Panc1 (cell line): Measurements from ENCODE around the gene LAMP1. TPM values are rescaled to one million over a fixed set of nuclear protein-coding genes. Genes with fewer than 3 reads are reported as not detected.

Source experiments
- ATAC-seq: fragments of 200-7000 bp; cut with Tn5 transposase; 2 replicates; pipeline ENCODE4 v1.9.1; 2020; ENCODE audit warnings: mild to moderate bottlenecking, moderate library complexity
- BruUV-seq: library from RNA; stranded (reverse); fragments of 400-500 nt; replicated peaks from 2 replicates; lab custom pipeline; 2021; lab: Mats Ljungman, UMichigan
- CTCF ChIA-PET: fragments of 300-600 bp; sonication (Branson Sonifier 250); formaldehyde crosslinking; loops from one replicate; lab custom pipeline; 2022; ENCODE audit warnings: antibody characterized with exemption; lab: Charles Lee
- POLR2A ChIA-PET: fragments of 300-600 bp; sonication (Branson Sonifier 250); formaldehyde crosslinking; loops from one replicate; lab custom pipeline; 2022; ENCODE audit warnings: antibody characterized with exemption; lab: Charles Lee
- DNase-seq: peaks from one replicate; pipeline ENCODE4 v3.0.0-alpha.2; 2010; ENCODE audit warnings: low read depth, low spot score
- H3K27ac ChIP-seq: 2 replicates; pipeline ENCODE4 v1.5.1; 2011; ENCODE audit warnings: mild to moderate bottlenecking, low read length, inconsistent platforms
- H3K27me3 ChIP-seq: fragments of 200-500 bp; sonication (Bioruptor generic); 2 replicates; pipeline ENCODE4 v1.6.0; 2014; ENCODE audit warnings: low read length, inconsistent platforms; ENCODE audit not compliant: control insufficient read depth, insufficient read depth
- H3K36me3 ChIP-seq: fragments of 200-500 bp; sonication (Bioruptor generic); 2 replicates; pipeline ENCODE4 v1.5.1; 2014; ENCODE audit warnings: inconsistent platforms, mild to moderate bottlenecking, low read length, moderate library complexity; ENCODE audit not compliant: control insufficient read depth, insufficient read depth
- H3K4me1 ChIP-seq: 2 replicates; pipeline ENCODE4 v1.5.1; 2011; ENCODE audit warnings: inconsistent platforms, mild to moderate bottlenecking, low read length, moderate library complexity; ENCODE audit not compliant: control insufficient read depth, insufficient read depth
- H3K4me3 ChIP-seq, 2 experiments: 2 replicates each; pipeline ENCODE4 v1.5.1; 2011 to 2012; ENCODE audit warnings: low read depth in 2 of 2, low read length in 2 of 2, mild to moderate bottlenecking in 2 of 2, inconsistent platforms in 1 of 2, moderate library complexity in 1 of 2
- H3K9me3 ChIP-seq: fragments of 200-500 bp; sonication (Bioruptor generic); 2 replicates; pipeline ENCODE4 v1.5.1; 2014; ENCODE audit warnings: low read depth, mild to moderate bottlenecking, inconsistent platforms, low read length, moderate library complexity; ENCODE audit not compliant: control insufficient read depth, insufficient read depth
- POLR2AphosphoS5 ChIP-seq: IDR thresholded peaks from 2 replicates; pipeline ENCODE4 v1.6.1; 2012; ENCODE audit warnings: mild to moderate bottlenecking, low read depth, low read length, moderate library complexity
- SIN3A ChIP-seq: IDR thresholded peaks from 2 replicates; pipeline ENCODE4 v1.6.1; 2012; ENCODE audit warnings: low read depth, mild to moderate bottlenecking, low read length, moderate library complexity, borderline replicate concordance; ENCODE audit not compliant: insufficient read depth
- TCF7L2 ChIP-seq: IDR thresholded peaks from 2 replicates; pipeline ENCODE4 v1.6.1; 2011; ENCODE audit warnings: mild to moderate bottlenecking, low read depth, low read length, inconsistent platforms
- in situ Hi-C: cut with HindIII; loops from 2 replicates; pipeline ENCODE4 v1.10.0; 2016; ENCODE audit warnings: low sequenced_read_pairs, low pct_unique_long_range_greater_than_20kb
- intact Hi-C: fragments of 100-400 bp; cut with micrococcal nuclease; formaldehyde crosslinking; loops from one replicate; pipeline ENCODE4 v1.10.0; 2022; ENCODE audit not compliant: unreplicated experiment
- total RNA-seq: library from RNA; stranded (reverse); gene quantifications from one replicate; pipeline ENCODE4 v1.2.1, GENCODE V29; 2021; ENCODE audit not compliant: unreplicated experiment
- TF ChIP-seq, protein P1 (sequence below): fragments of 450-650 bp; IDR thresholded peaks from 2 replicates; pipeline ENCODE4 v1.5.1; 2017; ENCODE audit warnings: mild to moderate bottlenecking
- TF ChIP-seq, protein P2 (sequence below), 2 experiments: IDR thresholded peaks; 2 replicates each; pipeline ENCODE4 v1.6.1; 2011 to 2012; ENCODE audit warnings: low read depth in 2 of 2, control low read depth in 1 of 2, low read length in 1 of 2, mild to moderate bottlenecking in 1 of 2, moderate library complexity in 1 of 2; ENCODE audit not compliant: insufficient read depth in 1 of 2

Gene LAMP1
- total RNA-seq, 1 experiment from 2014 or later: 212 TPM

DNA sequence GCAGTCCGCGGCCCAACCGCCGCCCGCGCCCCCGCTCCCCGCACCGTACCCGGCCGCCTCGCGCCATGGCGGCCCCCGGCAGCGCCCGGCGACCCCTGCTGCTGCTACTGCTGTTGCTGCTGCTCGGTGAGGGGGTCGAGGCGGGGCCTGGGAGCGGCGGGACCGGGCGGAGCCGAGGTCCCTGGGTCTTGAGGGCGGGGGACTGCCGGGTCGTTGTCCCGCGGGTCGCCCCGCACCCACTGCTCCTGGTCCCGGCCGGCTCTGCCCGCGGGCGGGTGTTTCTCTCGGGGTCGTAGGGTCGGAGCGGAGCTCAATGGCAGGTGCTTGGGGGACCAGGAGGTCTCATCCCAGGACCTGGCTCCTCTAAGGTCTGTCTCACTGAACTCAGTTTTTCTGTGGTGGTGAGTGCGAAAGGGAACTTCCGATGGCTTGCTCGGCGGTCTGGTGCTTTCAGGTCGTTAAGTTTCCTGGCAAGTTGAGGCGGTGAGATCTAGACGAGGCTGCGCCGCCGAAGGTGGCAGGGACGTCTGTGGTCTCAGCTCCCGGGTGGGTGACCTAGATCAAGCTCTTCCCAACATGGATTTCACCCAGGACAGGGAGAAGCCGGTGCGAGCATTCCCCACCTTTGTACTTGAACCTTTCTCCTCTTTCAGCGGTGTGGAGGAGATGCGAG, 467 bp downstream of the LAMP1 start:
- CTCF ChIA-PET: no interaction called here
- Histone ChIP-seq H3K4me1 (peaks cover 4% of the 10 kb centered on the region), H3K4me3 (peak overlapping the region; percentile 75 to 90), H3K27me3 (no peaks in the 10 kb centered on the region), H3K9me3 (no peaks in the 10 kb centered on the region), H3K36me3 (peaks cover 3% of the 10 kb centered on the region; the same call in 1 of the 2 replicates), H3K27ac (peak overlapping the region; percentile 84)
- POLR2A ChIA-PET: interaction anchor here (0.6 kb wide), 1 partner anchor 146 kb away, joined by 4 read pairs; no protein-coding TSS in a partner anchor
- intact Hi-C loops: no loop called here
- no peak for TF ChIP-seq POLR2AphosphoS5
- in situ Hi-C loops: no loop called here
- DNase-seq: no peak
- ATAC-seq: no peak; the same call in none of the 2 replicates
- no TSS peak for BruUV-seq

DNA sequence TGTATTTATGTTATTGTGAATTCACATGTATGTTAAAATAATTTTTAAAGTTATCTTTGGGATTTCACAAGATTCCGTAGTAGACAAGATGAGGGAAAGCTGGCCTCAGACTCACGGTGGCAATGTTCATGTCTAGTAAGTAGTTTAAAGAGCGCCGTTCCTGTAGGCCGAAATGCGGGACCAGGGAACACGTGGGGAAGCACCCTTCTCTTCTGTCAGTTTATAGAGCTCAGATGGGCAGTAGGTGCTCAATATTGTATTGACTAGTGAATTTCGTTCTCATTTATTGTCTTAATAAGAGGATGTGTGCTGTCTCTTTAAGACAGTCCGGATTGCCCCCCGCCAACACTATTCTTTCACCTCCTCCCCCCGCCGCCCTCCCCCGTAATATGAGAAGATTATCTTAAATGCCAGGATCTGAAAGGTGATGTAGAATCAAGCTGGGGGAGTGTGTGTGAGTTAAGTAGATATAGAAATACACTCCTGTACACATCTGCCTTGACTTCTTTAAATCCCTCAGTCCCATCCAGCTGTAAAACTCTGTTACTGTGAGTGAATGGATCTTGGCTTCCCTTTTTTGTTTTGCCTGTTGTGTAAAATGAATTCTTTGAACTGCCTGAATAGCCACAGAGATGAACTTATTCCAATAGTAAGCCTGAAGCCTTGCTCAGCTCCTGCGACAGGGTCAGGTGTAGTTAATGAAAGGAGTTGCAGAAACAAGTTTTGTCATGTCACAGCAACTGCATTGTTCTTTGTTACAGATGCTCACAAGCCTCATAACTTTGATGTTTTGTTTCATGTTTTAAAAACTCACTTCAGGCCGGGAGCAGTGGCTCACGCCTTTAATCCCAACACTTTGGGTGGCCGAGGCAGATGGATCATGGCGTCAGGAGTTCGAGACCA, 1.3 kb downstream of the LAMP1 start:
- peaks cover 4% of the 10 kb centered on the region for H3K4me1 ChIP-seq
- in situ Hi-C loops (no loop called here), intact Hi-C loops (no loop called here)
- BruUV-seq: TSS peak; percentile 89
- H3K9me3 ChIP-seq: no peaks in the 10 kb centered on the region
- peak overlapping the region; percentile 84 for H3K27ac ChIP-seq
- POLR2A ChIA-PET: no interaction called here
- ATAC-seq (no peak), DNase-seq (no peak)
- TF ChIP-seq, protein P1, sequence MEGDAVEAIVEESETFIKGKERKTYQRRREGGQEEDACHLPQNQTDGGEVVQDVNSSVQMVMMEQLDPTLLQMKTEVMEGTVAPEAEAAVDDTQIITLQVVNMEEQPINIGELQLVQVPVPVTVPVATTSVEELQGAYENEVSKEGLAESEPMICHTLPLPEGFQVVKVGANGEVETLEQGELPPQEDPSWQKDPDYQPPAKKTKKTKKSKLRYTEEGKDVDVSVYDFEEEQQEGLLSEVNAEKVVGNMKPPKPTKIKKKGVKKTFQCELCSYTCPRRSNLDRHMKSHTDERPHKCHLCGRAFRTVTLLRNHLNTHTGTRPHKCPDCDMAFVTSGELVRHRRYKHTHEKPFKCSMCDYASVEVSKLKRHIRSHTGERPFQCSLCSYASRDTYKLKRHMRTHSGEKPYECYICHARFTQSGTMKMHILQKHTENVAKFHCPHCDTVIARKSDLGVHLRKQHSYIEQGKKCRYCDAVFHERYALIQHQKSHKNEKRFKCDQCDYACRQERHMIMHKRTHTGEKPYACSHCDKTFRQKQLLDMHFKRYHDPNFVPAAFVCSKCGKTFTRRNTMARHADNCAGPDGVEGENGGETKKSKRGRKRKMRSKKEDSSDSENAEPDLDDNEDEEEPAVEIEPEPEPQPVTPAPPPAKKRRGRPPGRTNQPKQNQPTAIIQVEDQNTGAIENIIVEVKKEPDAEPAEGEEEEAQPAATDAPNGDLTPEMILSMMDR: no peak
- TF ChIP-seq POLR2AphosphoS5: no peak
- TF ChIP-seq, protein P2, sequence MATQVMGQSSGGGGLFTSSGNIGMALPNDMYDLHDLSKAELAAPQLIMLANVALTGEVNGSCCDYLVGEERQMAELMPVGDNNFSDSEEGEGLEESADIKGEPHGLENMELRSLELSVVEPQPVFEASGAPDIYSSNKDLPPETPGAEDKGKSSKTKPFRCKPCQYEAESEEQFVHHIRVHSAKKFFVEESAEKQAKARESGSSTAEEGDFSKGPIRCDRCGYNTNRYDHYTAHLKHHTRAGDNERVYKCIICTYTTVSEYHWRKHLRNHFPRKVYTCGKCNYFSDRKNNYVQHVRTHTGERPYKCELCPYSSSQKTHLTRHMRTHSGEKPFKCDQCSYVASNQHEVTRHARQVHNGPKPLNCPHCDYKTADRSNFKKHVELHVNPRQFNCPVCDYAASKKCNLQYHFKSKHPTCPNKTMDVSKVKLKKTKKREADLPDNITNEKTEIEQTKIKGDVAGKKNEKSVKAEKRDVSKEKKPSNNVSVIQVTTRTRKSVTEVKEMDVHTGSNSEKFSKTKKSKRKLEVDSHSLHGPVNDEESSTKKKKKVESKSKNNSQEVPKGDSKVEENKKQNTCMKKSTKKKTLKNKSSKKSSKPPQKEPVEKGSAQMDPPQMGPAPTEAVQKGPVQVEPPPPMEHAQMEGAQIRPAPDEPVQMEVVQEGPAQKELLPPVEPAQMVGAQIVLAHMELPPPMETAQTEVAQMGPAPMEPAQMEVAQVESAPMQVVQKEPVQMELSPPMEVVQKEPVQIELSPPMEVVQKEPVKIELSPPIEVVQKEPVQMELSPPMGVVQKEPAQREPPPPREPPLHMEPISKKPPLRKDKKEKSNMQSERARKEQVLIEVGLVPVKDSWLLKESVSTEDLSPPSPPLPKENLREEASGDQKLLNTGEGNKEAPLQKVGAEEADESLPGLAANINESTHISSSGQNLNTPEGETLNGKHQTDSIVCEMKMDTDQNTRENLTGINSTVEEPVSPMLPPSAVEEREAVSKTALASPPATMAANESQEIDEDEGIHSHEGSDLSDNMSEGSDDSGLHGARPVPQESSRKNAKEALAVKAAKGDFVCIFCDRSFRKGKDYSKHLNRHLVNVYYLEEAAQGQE (IDR thresholded peaks at IDR 0.05; ENCODE audit: insufficient read depth in 1 of 2, low read depth in 2 of 2, low read length in 1 of 2): no peak
- no peak for TF ChIP-seq SIN3A
- no peak for TF ChIP-seq TCF7L2
- H3K36me3 ChIP-seq: peaks cover 3% of the 10 kb centered on the region; the same call in 1 of the 2 replicates
- H3K27me3 ChIP-seq: no peaks in the 10 kb centered on the region
- CTCF ChIA-PET: no interaction called here
- peak overlapping the region; percentile 75 to 90 for H3K4me3 ChIP-seq
